ENCODE measurements around the gene EIF4E3.

EIF4E3 gene

GRCh38 chr3:71722693-71723092 is 2.5 kb downstream of the EIF4E3 start:
- DNase-seq: no peak

- no peak for DNase-seq
Observed at GRCh38 chr3:71721651-71722157, 3.5 kb downstream of the EIF4E3 start.

- DNase-seq: no peak
Observed at GRCh38 chr3:71721002-71721401, 4.2 kb downstream of the EIF4E3 start.

- no peak for DNase-seq
Observed at GRCh38 chr3:71718072-71718471, 7.1 kb downstream of the EIF4E3 start.

- DNase-seq: no peak
Observed at GRCh38 chr3:71714595-71714994, 10.6 kb downstream of the EIF4E3 start.

GRCh38 chr3:71713041-71713440 is 12.2 kb downstream of the EIF4E3 start:
- no peak for DNase-seq

- peak; percentile 45 for DNase-seq
Observed at GRCh38 chr3:71710906-71711494, 14.2 kb downstream of the EIF4E3 start.

GRCh38 chr3:71709908-71710511 is 15.2 kb downstream of the EIF4E3 start:
- no peak for DNase-seq

- no peak for DNase-seq
Observed at GRCh38 chr3:71708476-71709105, 16.6 kb downstream of the EIF4E3 start.

- DNase-seq: no peak
Observed at GRCh38 chr3:71707595-71707994, 17.6 kb downstream of the EIF4E3 start.

- DNase-seq: no peak
Observed at GRCh38 chr3:71705681-71706080, 19.5 kb downstream of the EIF4E3 start.

- no peak for DNase-seq
Observed at GRCh38 chr3:71704915-71705314, 20.3 kb downstream of the EIF4E3 start.

GRCh38 chr3:71703797-71704196 is 21.4 kb downstream of the EIF4E3 start:
- DNase-seq: no peak

GRCh38 chr3:71702131-71703024 is 22.8 kb downstream of the EIF4E3 start:
- no peak for DNase-seq

- DNase-seq: no peak
Observed at GRCh38 chr3:71701251-71701762, 23.9 kb downstream of the EIF4E3 start.

- no peak for DNase-seq
Observed at GRCh38 chr3:71695000-71695482, 30.2 kb downstream of the EIF4E3 start.

GRCh38 chr3:71694358-71694999 is 30.7 kb downstream of the EIF4E3 start:
- DNase-seq: no peak

- DNase-seq: no peak
Observed at GRCh38 chr3:71693641-71694040, 31.6 kb downstream of the EIF4E3 start.

- no peak for DNase-seq
Observed at GRCh38 chr3:71692139-71692538, 33.1 kb downstream of the EIF4E3 start.

- DNase-seq: no peak
Observed at GRCh38 chr3:71690341-71690841, 34.8 kb downstream of the EIF4E3 start.

GRCh38 chr3:71689291-71689690 is 35.9 kb downstream of the EIF4E3 start:
- no peak for DNase-seq

GRCh38 chr3:71688121-71688520 is 37.1 kb downstream of the EIF4E3 start:
- no peak for DNase-seq

Measured in NCI-H1048 (cell line).